Ovary (tissue), 9 donors: Measurements from ENCODE around the gene BRCC3. TPM values are rescaled to one million over a fixed set of nuclear protein-coding genes. Genes with fewer than 3 reads are reported as not detected.

Experiments used
- DNase-seq, 5 donors: peaks; one replicate each; pipeline ENCODE4 v3.0.0-alpha.2; 2019 to 2020
- H3K27ac ChIP-seq, 2 donors: fragments of 200-600 bp; one replicate each; pipeline versions ENCODE4 v1.5.1 to v1.8.0; 2019 to 2022
- H3K27me3 ChIP-seq: fragments of 200-600 bp; one replicate; pipeline ENCODE4 v1.8.0; 2022
- H3K36me3 ChIP-seq: fragments of 200-600 bp; sonication (generic); one replicate; pipeline ENCODE4 v1.5.1; 2019
- H3K4me1 ChIP-seq: one replicate; pipeline ENCODE4 v1.8.1; 2013; ENCODE audit warnings: mild to moderate bottlenecking, moderate library complexity; ENCODE audit not compliant: insufficient read depth
- H3K4me3 ChIP-seq: fragments of 200-600 bp; sonication (generic); one replicate; pipeline ENCODE4 v1.5.1; 2017
- H3K9me3 ChIP-seq, 2 donors: fragments of 200-600 bp in 1 of 2; sonication (generic) in 1 of 2; one replicate each; pipeline versions ENCODE4 v1.5.1 to v1.8.1; 2013 to 2019; ENCODE audit warnings: mild to moderate bottlenecking in 1 of 2, moderate library complexity in 1 of 2
- EP300 ChIP-seq: sonication (generic); formaldehyde crosslinking; IDR thresholded peaks from one replicate; pipeline ENCODE4 v1.6.1; 2017; ENCODE audit warnings: antibody characterized with exemption
- POLR2A ChIP-seq: fragments of 450-650 bp; IDR thresholded peaks from one replicate; pipeline ENCODE4 v1.6.1; 2017; ENCODE audit warnings: antibody characterized with exemption, mild to moderate bottlenecking, moderate library complexity
- WGBS, 3 donors: extraction: QIAGEN DNeasy Blood & Tissue Kit in 1 of 3; methylation state at CpG; one replicate each; pipeline versions ENCODE4 v1.1.5 to v1.1.7; 2013 to 2017; 5-methylcytosine and 5-hydroxymethylcytosine counted together
- intact Hi-C, 4 donors: fragments of 100-400 bp; cut with DNase I; formaldehyde crosslinking; loops; one replicate each; pipeline versions ENCODE4 v1.11.0 to v1.15.1; 2022 to 2023
- polyA plus RNA-seq, 2 donors: library from polyadenylated mRNA; stranded (reverse); fragments of 200-250 nt in 1 of 2; fragments of 350-450 nt in 1 of 2; fragmentation: Illumina TruSeq in 1 of 2; extraction: RNeasy Lipid Tissue Mini Kit (QIAGEN cat#74804) in 1 of 2; gene quantifications; one replicate each; pipeline ENCODE4 v1.2.3, GENCODE V29; 2013 to 2014
- total RNA-seq, 7 donors: library from RNA; depleted of rRNA in 2 of 7; stranded (reverse); fragments of >200 nt in 2 of 7; fragmentation: NEBNext Ultra II Directional in 3 of 7; extraction: Animal tissue kit (Norgen Biotek cat#: 25700) in 3 of 7; gene quantifications; one replicate each; pipeline versions ENCODE4 v1.1.0 to v1.2.4, GENCODE V29; 2016 to 2023
- TF ChIP-seq, protein P1 (sequence below), 3 donors: fragments of 450-650 bp in 2 of 3; fragments of 200-600 bp in 1 of 3; IDR thresholded peaks; one replicate each; pipeline versions ENCODE4 v1.5.1 to v1.8.0; 2016 to 2022; ENCODE audit warnings: antibody characterized with exemption in 3 of 3, mild to moderate bottlenecking in 1 of 3
- donor health status: DM: no; HTN: no; CAD: no; lungs with moderate emphysema.
- donor health status: DM: no; HTN: no; CAD: no.
- donor health status: Bipolar disorder and iron deficiency.
- donor health status: DM: yes; HTN: yes; CAD: no.
- donor health status: DM: no; HTN: no; CAD: no.
- donor health status: DM: yes; HTN: yes; CAD: no.

Gene BRCC3
- total and polyA plus RNA-seq, 9 donors = 4.3 to 15.1 (median 13.3) TPM

DNA sequence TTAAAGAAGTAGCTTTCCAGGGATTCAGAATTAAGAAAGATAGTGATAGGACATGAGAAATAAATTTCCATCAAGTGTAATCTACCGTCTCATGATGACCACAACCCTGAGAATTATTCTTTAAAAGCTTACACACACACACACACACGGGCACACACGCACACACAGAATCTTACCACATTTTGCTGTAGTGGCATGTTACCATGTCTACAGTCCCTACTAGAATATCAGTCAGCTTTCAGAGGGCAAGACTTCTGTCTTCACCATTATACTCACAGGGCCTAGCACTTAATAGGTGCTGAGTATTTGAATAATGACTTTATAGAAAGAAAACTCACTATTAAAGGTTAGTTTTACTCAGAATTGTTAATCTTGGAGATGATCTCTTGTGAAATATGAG is 15.8 kb upstream of the BRCC3 start:
- 61 to 76% (median 70%) methylated on average over 3 of the region's 3 CpGs for WGBS, 3 donors

DNA sequence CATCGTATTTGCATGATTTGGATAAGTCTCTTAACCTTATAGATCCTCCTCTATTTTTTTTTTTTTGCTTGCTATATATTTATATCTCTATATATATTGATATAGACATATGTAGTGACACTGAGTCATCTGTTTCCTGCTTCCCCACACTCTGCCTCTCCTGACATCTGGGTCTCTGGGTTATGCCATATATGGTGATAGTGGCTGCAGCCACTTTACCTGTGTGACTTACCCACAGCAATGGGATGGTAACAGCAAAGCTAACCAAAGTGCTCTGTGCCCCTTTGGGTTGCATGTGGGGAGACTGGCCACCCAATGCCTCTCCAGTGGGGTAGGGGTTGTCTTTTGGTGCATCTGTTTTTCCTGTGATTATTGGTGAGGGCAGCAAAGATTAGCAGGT is 14.8 kb upstream of the BRCC3 start:
- H3K4me3 ChIP-seq = no peak overlapping the region
- no peaks in the 10 kb centered on the region for H3K27me3 ChIP-seq
- H3K36me3 ChIP-seq = no peaks in the 10 kb centered on the region
- no peak overlapping the region for H3K27ac ChIP-seq
- intact Hi-C loops = loop anchor here in 2 of 4 donors (5.0 kb wide), 1 partner anchor 74 kb away; no protein-coding TSS in a partner anchor
- no peaks in the 10 kb centered on the region for H3K9me3 ChIP-seq
- WGBS, 3 donors = 62 to 72% (median 69%) methylated on average over 1 of the region's 1 CpG
- H3K4me1 ChIP-seq = no peaks in the 10 kb centered on the region
- DNase-seq = no peak
- TF ChIP-seq EP300 = no peak
- TF ChIP-seq POLR2A = no peak
- TF ChIP-seq, protein P1, sequence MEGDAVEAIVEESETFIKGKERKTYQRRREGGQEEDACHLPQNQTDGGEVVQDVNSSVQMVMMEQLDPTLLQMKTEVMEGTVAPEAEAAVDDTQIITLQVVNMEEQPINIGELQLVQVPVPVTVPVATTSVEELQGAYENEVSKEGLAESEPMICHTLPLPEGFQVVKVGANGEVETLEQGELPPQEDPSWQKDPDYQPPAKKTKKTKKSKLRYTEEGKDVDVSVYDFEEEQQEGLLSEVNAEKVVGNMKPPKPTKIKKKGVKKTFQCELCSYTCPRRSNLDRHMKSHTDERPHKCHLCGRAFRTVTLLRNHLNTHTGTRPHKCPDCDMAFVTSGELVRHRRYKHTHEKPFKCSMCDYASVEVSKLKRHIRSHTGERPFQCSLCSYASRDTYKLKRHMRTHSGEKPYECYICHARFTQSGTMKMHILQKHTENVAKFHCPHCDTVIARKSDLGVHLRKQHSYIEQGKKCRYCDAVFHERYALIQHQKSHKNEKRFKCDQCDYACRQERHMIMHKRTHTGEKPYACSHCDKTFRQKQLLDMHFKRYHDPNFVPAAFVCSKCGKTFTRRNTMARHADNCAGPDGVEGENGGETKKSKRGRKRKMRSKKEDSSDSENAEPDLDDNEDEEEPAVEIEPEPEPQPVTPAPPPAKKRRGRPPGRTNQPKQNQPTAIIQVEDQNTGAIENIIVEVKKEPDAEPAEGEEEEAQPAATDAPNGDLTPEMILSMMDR (IDR thresholded peaks at IDR 0.05) = no peak

More for the DNA sequence above, 15.8 kb upstream of the BRCC3 start:
- Histone ChIP-seq H3K27ac (no peak overlapping the region), H3K4me1 (no peaks in the 10 kb centered on the region), H3K27me3 (no peaks in the 10 kb centered on the region), H3K4me3 (no peak overlapping the region), H3K9me3 (no peaks in the 10 kb centered on the region), H3K36me3 (no peaks in the 10 kb centered on the region)
- TF ChIP-seq POLR2A (no peak), EP300 (no peak)
- TF ChIP-seq, protein P1 (IDR thresholded peaks at IDR 0.05) = no peak
- DNase-seq = no peak
- intact Hi-C loops = loop anchor here in 2 of 4 donors (5.0 kb wide), 1 partner anchor 73 kb away; no protein-coding TSS in a partner anchor

DNA sequence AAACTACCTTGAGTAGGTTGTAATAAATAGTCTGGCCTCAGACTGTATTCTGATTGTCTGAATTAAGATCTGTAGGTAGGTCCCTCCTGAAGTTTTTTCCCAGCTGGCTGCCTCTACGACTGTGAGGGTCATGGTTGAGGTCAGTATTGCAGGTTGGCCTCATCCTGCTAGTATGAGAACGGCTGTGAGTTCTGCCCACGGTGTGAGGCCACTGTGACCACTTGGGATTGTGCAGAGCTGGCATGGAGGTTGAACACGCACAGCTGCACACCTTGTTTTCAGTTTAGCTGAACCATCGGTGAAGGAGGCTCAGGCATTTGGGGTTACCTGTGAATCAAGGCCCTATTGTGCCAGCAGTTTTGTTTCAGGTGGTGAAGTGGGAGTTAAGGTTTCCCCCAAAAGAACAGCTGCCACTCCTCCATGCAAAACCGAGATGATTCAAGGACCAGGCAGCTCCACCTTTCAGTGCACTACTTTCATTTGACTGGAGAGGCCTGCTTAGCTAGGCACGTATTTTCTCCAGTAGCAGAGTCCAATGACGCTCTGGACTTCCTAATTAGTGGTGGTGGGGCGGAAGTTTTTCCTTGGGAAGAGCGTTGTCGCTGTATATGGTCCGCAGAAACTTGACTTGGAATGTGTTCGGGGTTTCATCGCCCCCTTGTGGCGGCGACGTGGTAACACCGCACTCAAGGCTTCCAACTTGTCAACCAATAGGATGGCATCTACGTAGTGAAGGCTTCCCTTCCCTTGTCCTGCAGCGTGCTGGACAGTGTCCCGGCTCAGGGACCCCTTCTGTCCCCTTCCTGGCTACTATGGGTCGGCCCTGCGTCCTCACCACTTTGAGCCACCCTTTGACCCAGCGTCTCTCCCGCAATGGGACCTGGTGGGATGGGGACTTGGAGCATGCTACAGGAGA is 14.2 kb upstream of the BRCC3 start:
- WGBS, 3 donors = 18 to 30% (median 25%) methylated on average over 25 of the region's 25 CpGs
- Histone ChIP-seq H3K9me3 (no peaks in the 10 kb centered on the region), H3K27ac (no peak overlapping the region), H3K27me3 (no peaks in the 10 kb centered on the region), H3K36me3 (no peaks in the 10 kb centered on the region), H3K4me3 (no peak overlapping the region), H3K4me1 (no peaks in the 10 kb centered on the region)
- no peak for TF ChIP-seq POLR2A
- TF ChIP-seq, protein P1 (IDR thresholded peaks at IDR 0.05) = peak; percentile 47 to 63 (median 60)
- no peak for TF ChIP-seq EP300
- peak; percentile 42 to 75 (median 70) for DNase-seq
- intact Hi-C loops = loop anchor here in 2 of 4 donors (5.0 kb wide), 1 partner anchor 75 kb away; no protein-coding TSS in a partner anchor

DNA sequence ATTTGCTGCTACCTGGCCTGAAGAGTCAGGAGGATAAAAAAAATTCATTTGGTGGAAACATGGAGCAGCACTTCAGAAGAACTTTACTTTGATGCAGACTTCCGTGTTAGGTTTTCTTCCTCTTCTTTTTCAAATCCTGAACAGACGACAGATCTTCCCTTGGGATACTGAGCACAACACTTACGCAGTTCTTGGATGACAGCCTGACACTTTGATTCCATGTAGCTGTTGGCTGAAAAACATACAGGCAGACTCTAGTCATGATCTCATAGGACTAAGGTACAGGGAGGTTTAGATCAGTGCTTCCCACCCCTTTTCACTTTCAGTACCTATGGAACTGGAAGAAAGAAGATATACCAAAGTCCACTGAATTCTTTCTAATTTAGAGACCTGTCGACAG is 9.5 kb upstream of the BRCC3 start:
- intact Hi-C loops = no loop called here
- no peaks in the 10 kb centered on the region for H3K9me3 ChIP-seq
- H3K4me3 ChIP-seq = no peak overlapping the region
- no peak for TF ChIP-seq EP300
- no peak for TF ChIP-seq POLR2A
- TF ChIP-seq, protein P1 (IDR thresholded peaks at IDR 0.05) = no peak
- no peaks in the 10 kb centered on the region for H3K4me1 ChIP-seq
- H3K36me3 ChIP-seq = no peaks in the 10 kb centered on the region
- WGBS, 3 donors = 64 to 74% (median 68%) methylated on average over 4 of the region's 4 CpGs
- H3K27me3 ChIP-seq = no peaks in the 10 kb centered on the region
- DNase-seq = no peak
- H3K27ac ChIP-seq = no peak overlapping the region
